Heart left ventricle (tissue), 16 donors: ENCODE measurements around the gene HLA-DMB. TPM values are rescaled to one million over a fixed set of nuclear protein-coding genes. Genes with fewer than 3 reads are reported as not detected.
A peak's percentile ranks its signal among the peaks of the same experiment; 100 is the strongest.

Experiments
- ATAC-seq, 4 donors: fragments of 200-7000 bp; cut with Tn5 transposase; one replicate each; pipeline ENCODE4 v1.9.1; 2020 to 2022; ENCODE audit warnings: moderate library complexity in 4 of 4, mild to moderate bottlenecking in 3 of 4, moderate number of reproducible peaks in 1 of 4
- DNase-seq, 5 donors: peaks; one replicate each; pipeline ENCODE4 v3.0.0-alpha.2; 2020
- H3K27ac ChIP-seq, 12 donors: fragments of 200-600 bp; sonication (generic) in 4 of 12; one replicate each; pipeline versions ENCODE4 v1.5.0 to v1.8.0; 2016 to 2022; ENCODE audit warnings: mild to moderate bottlenecking in 2 of 12
- H3K27me3 ChIP-seq, 9 donors: fragments of 200-600 bp; sonication (generic) in 2 of 9; one replicate each; pipeline versions ENCODE4 v1.5.1 to v1.8.0; 2016 to 2022; ENCODE audit warnings: mild to moderate bottlenecking in 3 of 9
- H3K36me3 ChIP-seq, 9 donors: fragments of 200-600 bp; sonication (generic) in 2 of 9; one replicate each; pipeline versions ENCODE4 v1.5.0 to v1.8.0; 2018 to 2022; ENCODE audit warnings: mild to moderate bottlenecking in 2 of 9
- H3K4me1 ChIP-seq, 12 donors: fragments of 200-600 bp; sonication (generic) in 4 of 12; one replicate each; pipeline versions ENCODE4 v1.5.0 to v1.8.0; 2016 to 2022; ENCODE audit warnings: mild to moderate bottlenecking in 3 of 12
- H3K4me3 ChIP-seq, 12 donors: fragments of 200-600 bp; sonication (generic) in 4 of 12; one replicate each; pipeline versions ENCODE4 v1.5.0 to v1.8.0; 2017 to 2022; ENCODE audit warnings: mild to moderate bottlenecking in 9 of 12, moderate library complexity in 4 of 12
- H3K9me3 ChIP-seq, 12 donors: fragments of 200-600 bp; sonication (generic) in 4 of 12; one replicate each; pipeline versions ENCODE4 v1.5.0 to v1.8.0; 2016 to 2022; ENCODE audit warnings: mild to moderate bottlenecking in 1 of 12
- CTCF ChIP-seq, 12 donors: fragments of 200-600 bp; sonication (generic) in 4 of 12; IDR thresholded peaks; one replicate each; pipeline versions ENCODE4 v1.5.0 to v1.8.0; 2018 to 2022; ENCODE audit warnings: antibody characterized with exemption in 12 of 12, mild to moderate bottlenecking in 5 of 12
- POLR2A ChIP-seq, 2 donors: fragments of 450-650 bp; IDR thresholded peaks; one replicate each; pipeline ENCODE4 v1.6.1; 2017; ENCODE audit warnings: antibody characterized with exemption in 2 of 2, mild to moderate bottlenecking in 2 of 2, moderate library complexity in 2 of 2
- WGBS, 4 donors: extraction: QIAGEN DNeasy Blood & Tissue Kit in 2 of 4; methylation state at CpG; one replicate each; pipeline versions ENCODE4 v1.1.5 to v1.1.7; 2013 to 2018; 5-methylcytosine and 5-hydroxymethylcytosine counted together
- intact Hi-C, 10 donors: fragments of 100-400 bp; cut with DNase I; formaldehyde crosslinking; loops; one replicate each; pipeline versions ENCODE4 v1.11.1 to v1.14.2; 2022
- polyA plus RNA-seq, 2 donors: library from polyadenylated mRNA; stranded (reverse); fragments of 200-250 nt; gene quantifications; one replicate each; pipeline ENCODE4 v1.2.3, GENCODE V29; 2013
- total RNA-seq, 9 donors: library from RNA; depleted of rRNA in 2 of 9; stranded (reverse); fragments of >200 nt in 2 of 9; fragmentation: NEBNext Ultra II Directional in 3 of 9; extraction: Animal tissue kit (Norgen Biotek cat#: 25700) in 3 of 9; gene quantifications; one replicate each; pipeline versions ENCODE4 v1.1.0 to v1.2.4, GENCODE V29; 2016 to 2023
- donor health status: ischemic (EF 13 %, LVEDD 7.1; RV severe dilation, severe dysfunction).
- donor health status: healthy with polysubstance abuse.
- donor health status: DM: no; HTN: yes; CAD: no.
- donor health status: DM: no; HTN: no; CAD: no.
- donor health status: ischemic (EF 25% LVEDD 6.9; RV normal size, moderate dysfunction).
- donor health status: ischemic (EF 25% LVEDD 5.7; RV mildly dilated, moderate dysfunction).
- donor health status: healthy.
- donor health status: DM: yes; HTN: yes; CAD: no.
- donor health status: ischemic (EF 35%, LVEDD 5.7; RV mildly dilated, moderate dysfunction).
- donor health status: nonischemic (EF 11% LVEDD 7.7; RV severe dilation, severe dysfunction).
- donor health status: DM: yes; HTN: yes; CAD: no.
- donor health status: PGD.
- donor health status: ischemic (EF 29% LVEDD 5.4; RV normal size, mild dysfunction).
- donor health status: nonischemic (EF 23%, LVEDD 6.1; RV moderate dilation, normal function).

HLA-DMB gene
- total and polyA plus RNA-seq, 11 donors: 2.7 to 127 (median 6.7) TPM

GRCh38 chr6:32970413-32971241, 29.8 kb upstream of the HLA-DMB start:
- TF ChIP-seq CTCF (IDR thresholded peaks at IDR 0.05): no peak
- TF ChIP-seq POLR2A (IDR thresholded peaks at IDR 0.05): no peak
- Histone ChIP-seq H3K27ac (peak overlapping the region; percentile 97 to 100 (median 100)), H3K4me3 (peak overlapping the region; percentile 63 to 100 (median 80)), H3K9me3 (no peaks in the 10 kb centered on the region), H3K27me3 (no peaks in the 10 kb centered on the region), H3K4me1 (peaks cover 0 to 39% (median 26%) of the 10 kb centered on the region in 12 donors), H3K36me3 (peaks cover 7 to 35% (median 22%) of the 10 kb centered on the region in 9 donors)
- WGBS, 4 donors: 0 to 1% (median 1%) methylated on average over 24 to 43 of the region's 43 CpGs
- ATAC-seq: peak; percentile 47 to 58 (median 52)
- intact Hi-C loops: loop anchor here in 2 of 10 donors (1.0 to 10.0 kb wide), 4 partner anchors 128 to 843 kb away; partner anchors contain the start of genes ATF6B (in 1 of the 2), GPSM3 (in 1 of the 2), PBX2 (in 1 of the 2) and PSMB8 (in 1 of the 2)
- peak; percentile 92 to 95 (median 94) for DNase-seq

DNA sequence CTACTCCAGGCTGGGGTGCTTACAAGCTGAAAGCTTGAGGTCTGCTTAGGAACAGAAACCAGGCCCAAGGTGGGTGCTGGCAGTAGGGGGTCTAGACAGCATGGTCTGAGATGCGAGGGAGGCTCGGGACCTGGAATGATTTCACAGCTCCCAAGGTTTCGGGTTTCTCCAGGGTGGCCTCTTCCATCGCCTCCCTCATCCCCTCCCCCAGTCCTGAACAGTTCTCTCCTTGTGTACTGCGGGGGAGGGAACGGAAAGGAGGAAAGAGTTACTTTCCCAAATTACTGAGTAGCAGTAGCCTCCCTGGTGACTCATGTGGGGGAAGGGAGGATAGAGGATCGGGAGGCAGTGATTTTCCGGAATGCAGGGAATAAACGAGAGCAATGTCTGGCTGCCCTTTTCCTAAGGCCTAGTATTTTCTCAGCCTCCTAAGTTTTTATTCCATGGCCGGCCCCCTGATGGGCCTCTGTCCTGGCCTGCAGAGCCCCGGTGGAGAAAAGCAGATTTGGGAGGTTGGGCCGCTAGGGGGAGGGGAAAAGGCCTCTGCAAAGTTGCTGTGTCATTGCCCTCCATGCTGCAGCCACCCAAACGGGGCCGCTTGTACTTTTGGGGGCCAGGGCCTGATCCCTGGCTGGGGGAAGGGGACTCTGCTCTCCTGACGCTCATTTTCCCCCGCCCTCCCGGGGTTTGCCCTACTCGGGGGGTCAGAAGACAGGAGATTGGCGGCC, 29.0 kb upstream of the HLA-DMB start:
- peaks cover 0 to 36% (median 21%) of the 10 kb centered on the region in 12 donors for H3K4me1 ChIP-seq
- H3K9me3 ChIP-seq: no peaks in the 10 kb centered on the region
- 0 to 1% (median 1%) methylated on average over 18 to 19 of the region's 19 CpGs for WGBS, 4 donors
- ATAC-seq (peak in 3 of 4 donors; percentile 4 to 27 (median 24)), DNase-seq (peak; percentile 82 to 86 (median 83))
- H3K4me3 ChIP-seq: peak overlapping the region; percentile 63 to 100 (median 80)
- intact Hi-C loops: loop anchor here in 2 of 10 donors (1.0 to 10.0 kb wide), 5 partner anchors 38 to 843 kb away; partner anchors contain the start of genes PSMB8 (in 2 of the 2), ATF6B (in 1 of the 2), GPSM3 (in 1 of the 2) and PBX2 (in 1 of the 2)
- no peaks in the 10 kb centered on the region for H3K27me3 ChIP-seq
- peaks cover 4 to 28% (median 14%) of the 10 kb centered on the region in 9 donors for H3K36me3 ChIP-seq
- peak overlapping the region; percentile 97 to 100 (median 100) for H3K27ac ChIP-seq
- no peak for TF ChIP-seq POLR2A (IDR thresholded peaks at IDR 0.05)
- peak in 9 of 12 donors; percentile 11 to 49 (median 32) for TF ChIP-seq CTCF (IDR thresholded peaks at IDR 0.05)

DNA sequence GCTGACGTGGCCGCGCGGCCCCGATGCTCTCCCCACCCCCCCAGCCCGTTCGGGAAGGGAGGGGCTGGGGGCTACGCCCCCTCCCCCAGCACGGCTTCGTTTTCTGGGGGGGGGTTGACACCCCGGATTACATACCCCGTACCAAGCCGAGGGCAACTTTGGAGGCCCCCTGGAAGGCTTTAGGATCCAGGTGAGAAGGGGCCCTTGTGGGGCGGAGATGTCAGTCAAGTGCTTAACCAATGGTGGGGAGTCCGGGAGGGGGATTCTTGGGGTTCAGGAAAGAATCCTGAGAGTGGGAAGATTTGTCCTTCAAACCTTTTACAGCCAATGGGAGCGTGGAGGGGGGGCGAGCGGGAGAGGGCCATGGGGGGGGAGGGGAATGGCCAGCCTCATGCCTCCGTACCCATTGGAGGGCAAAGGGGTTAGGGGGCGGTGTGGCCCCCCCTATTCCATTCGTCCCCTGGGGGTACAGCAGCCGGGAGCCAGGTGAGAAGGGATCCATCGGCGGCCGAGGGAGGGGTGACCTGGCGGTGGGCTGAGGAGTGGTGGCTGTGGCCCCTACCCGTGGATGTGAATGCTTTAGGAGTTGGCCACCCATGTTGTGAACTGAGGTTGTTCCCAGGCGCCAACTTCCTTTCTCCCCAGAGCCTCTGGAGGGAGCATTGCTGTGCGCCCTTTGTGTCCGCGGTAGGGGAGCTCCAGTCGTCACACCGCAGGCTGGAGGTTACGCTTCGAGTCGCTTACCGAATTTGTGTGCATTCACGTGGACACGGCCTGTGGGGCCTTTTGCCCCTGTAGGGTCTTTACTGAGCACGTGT, 28.2 kb upstream of the HLA-DMB start:
- DNase-seq (peak; percentile 68 to 84 (median 79)), ATAC-seq (peak; percentile 18 to 51 (median 42))
- H3K36me3 ChIP-seq: peaks cover 0 to 20% (median 10%) of the 10 kb centered on the region in 9 donors
- WGBS, 4 donors: 0 to 2% (median 1%) methylated on average over 19 to 40 of the region's 40 CpGs
- TF ChIP-seq POLR2A (IDR thresholded peaks at IDR 0.05) (no peak), CTCF (IDR thresholded peaks at IDR 0.05) (peak in 1 of 12 donors; percentile 35)
- H3K9me3 ChIP-seq: no peaks in the 10 kb centered on the region
- peak overlapping the region; percentile 63 to 100 (median 80) for H3K4me3 ChIP-seq
- peak overlapping the region; percentile 97 to 100 (median 100) for H3K27ac ChIP-seq
- peaks cover 0 to 34% (median 16%) of the 10 kb centered on the region in 12 donors for H3K4me1 ChIP-seq
- intact Hi-C loops: loop anchor here in 2 of 10 donors (5.0 kb wide), 2 partner anchors 37 to 127 kb away; partner anchors contain the start of gene PSMB8 (in 1 of the 2)
- no peaks in the 10 kb centered on the region for H3K27me3 ChIP-seq
